ENCODE data around the gene CDH18.

GRCh38 chr5:19777363-19777762, 210.6 kb downstream of the CDH18 start:
- TF ChIP-seq, protein P1, sequence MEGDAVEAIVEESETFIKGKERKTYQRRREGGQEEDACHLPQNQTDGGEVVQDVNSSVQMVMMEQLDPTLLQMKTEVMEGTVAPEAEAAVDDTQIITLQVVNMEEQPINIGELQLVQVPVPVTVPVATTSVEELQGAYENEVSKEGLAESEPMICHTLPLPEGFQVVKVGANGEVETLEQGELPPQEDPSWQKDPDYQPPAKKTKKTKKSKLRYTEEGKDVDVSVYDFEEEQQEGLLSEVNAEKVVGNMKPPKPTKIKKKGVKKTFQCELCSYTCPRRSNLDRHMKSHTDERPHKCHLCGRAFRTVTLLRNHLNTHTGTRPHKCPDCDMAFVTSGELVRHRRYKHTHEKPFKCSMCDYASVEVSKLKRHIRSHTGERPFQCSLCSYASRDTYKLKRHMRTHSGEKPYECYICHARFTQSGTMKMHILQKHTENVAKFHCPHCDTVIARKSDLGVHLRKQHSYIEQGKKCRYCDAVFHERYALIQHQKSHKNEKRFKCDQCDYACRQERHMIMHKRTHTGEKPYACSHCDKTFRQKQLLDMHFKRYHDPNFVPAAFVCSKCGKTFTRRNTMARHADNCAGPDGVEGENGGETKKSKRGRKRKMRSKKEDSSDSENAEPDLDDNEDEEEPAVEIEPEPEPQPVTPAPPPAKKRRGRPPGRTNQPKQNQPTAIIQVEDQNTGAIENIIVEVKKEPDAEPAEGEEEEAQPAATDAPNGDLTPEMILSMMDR (IDR thresholded peaks at IDR 0.05), result no peak
- TF ChIP-seq POLR2A (IDR thresholded peaks at IDR 0.05), result no peak
